SK-N-SH treated with all-trans-retinoic acid at 6 μM for 48 hours (cell line): ENCODE results near the gene FAM136A.

Experiments
- PPARA ChIP-seq: fragments of 250-450 bp; sonication (Bioruptor Pico); IDR thresholded peaks from 2 replicates; pipeline ENCODE4 v1.5.0; 2020; ENCODE audit warnings: mild to moderate bottlenecking, borderline replicate concordance
- ZFP30 ChIP-seq: fragments of 450-650 bp; formaldehyde crosslinking; IDR thresholded peaks from 2 replicates; pipeline ENCODE4 v1.5.0; 2022; ENCODE audit warnings: mild to moderate bottlenecking, moderate library complexity
- TF ChIP-seq, protein P1 (sequence below): fragments of 250-450 bp; sonication (Bioruptor Pico); IDR thresholded peaks from 2 replicates; pipeline ENCODE4 v1.5.1; 2020; ENCODE audit warnings: low read depth, mild to moderate bottlenecking, moderate library complexity

DNA sequence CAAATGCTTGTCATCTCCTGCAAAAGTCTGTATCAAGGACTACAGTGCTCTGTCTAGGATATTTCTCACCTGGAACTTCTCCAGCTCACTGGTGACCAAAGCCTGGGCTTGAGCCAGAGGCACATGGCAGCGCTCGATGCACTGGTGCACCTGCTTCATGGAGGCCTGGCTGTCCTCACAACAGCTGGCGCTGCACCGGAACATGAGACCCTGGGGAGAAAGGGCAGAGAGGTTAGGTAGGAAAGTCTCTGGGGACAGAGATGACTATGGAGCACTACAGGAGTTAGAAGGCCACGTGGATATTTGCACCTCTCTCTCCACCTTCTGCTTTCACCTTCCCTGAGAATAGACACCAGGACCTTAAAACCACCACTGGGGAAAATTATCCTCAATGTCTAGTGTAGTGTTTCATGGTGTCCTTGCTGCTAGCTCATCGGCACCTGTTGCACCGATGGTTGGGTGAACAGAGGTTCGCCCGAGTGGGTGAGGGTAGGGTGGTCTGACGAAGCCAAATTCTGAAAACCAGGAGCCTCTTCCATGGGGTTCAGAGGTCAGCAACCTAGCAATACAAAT, 1.0 kb downstream of the FAM136A start:
- TF ChIP-seq ZFP30 (CRISPR knock-in tag) (no peak), PPARA (no peak)
- TF ChIP-seq, protein P1, sequence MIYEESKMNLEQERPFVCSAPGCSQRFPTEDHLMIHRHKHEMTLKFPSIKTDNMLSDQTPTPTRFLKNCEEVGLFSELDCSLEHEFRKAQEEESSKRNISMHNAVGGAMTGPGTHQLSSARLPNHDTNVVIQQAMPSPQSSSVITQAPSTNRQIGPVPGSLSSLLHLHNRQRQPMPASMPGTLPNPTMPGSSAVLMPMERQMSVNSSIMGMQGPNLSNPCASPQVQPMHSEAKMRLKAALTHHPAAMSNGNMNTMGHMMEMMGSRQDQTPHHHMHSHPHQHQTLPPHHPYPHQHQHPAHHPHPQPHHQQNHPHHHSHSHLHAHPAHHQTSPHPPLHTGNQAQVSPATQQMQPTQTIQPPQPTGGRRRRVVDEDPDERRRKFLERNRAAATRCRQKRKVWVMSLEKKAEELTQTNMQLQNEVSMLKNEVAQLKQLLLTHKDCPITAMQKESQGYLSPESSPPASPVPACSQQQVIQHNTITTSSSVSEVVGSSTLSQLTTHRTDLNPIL (CRISPR knock-in tag): no peak
